GM23248 (cell line): ENCODE measurements around the gene CD4.

Experiments
- EZH2 ChIP-seq: fragments of 200-600 bp; sonication (generic); IDR thresholded peaks from 2 replicates; pipeline ENCODE4 v1.6.1; 2018; ENCODE audit warnings: antibody characterized with exemption, mild to moderate bottlenecking; ENCODE audit not compliant: insufficient read depth, poor library complexity, severe bottlenecking
- EZH2phosphoT487 ChIP-seq: fragments of 200-600 bp; sonication (generic); IDR thresholded peaks from 2 replicates; pipeline ENCODE4 v1.6.1; 2018; ENCODE audit warnings: antibody characterized with exemption, moderate library complexity, mild to moderate bottlenecking, low read depth; ENCODE audit not compliant: insufficient read depth

DNA sequence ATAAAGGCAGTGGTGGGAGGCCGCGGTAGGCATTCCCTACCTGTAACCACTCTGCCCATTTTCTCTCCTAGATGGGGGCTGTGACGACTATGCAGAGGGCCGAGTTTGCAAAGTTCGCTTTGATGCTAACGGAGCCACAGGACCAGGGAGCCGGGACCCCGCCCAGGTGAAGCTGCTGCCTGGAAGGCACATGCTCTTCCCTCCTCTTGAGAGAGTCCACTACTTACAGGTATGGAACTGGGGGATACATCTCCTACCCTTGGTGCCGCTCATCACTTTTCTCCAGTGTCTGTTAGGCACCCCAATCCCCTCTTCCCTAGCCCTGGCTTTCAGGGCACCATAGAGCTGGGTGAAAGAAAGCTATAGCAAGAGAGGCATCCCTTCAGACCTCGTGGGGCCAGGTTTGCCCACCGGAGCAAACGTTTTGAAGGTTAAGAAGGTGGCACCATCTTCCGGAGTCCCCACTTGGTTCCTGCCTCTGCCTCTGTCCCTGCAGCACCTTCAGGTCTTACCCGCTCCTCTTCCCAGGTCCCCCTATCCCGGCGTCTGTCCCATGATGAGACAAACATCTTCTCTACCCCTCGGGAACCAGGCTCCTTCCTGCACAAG lies 36.9 kb downstream of the CD4 start:
- TF ChIP-seq EZH2phosphoT487 (no peak), EZH2 (no peak)
